Mucosa of descending colon (tissue), 3 donors: Measurements from ENCODE around the gene PCDHGB3. TPM values are rescaled to one million over a fixed set of nuclear protein-coding genes. Genes with fewer than 3 reads are reported as not detected.
A peak's percentile ranks its signal among the peaks of the same experiment; 100 is the strongest.
"Not testable (repeated sequence)": the region's sequence is repeated elsewhere in the genome, so short reads cannot be mapped to it uniquely, and the experiment has no call there.

Experiments used
- ATAC-seq: fragments of 200-7000 bp; cut with Tn5 transposase; one replicate; pipeline ENCODE4 v1.9.1; 2020; ENCODE audit warnings: mild to moderate bottlenecking, moderate library complexity
- DNase-seq, 3 donors: peaks; one replicate each; pipeline ENCODE4 v3.0.0-alpha.2; 2020
- H3K36me3 ChIP-seq: fragments of 200-600 bp; one replicate; pipeline ENCODE4 v1.8.0; 2021; ENCODE audit warnings: low read depth, mild to moderate bottlenecking
- H3K4me1 ChIP-seq: fragments of 200-600 bp; one replicate; pipeline ENCODE4 v1.8.0; 2021; ENCODE audit warnings: low read depth, mild to moderate bottlenecking
- H3K4me3 ChIP-seq: fragments of 200-600 bp; one replicate; pipeline ENCODE4 v1.8.0; 2021; ENCODE audit warnings: mild to moderate bottlenecking
- H3K9me3 ChIP-seq: fragments of 200-600 bp; one replicate; pipeline ENCODE4 v1.8.0; 2021; ENCODE audit warnings: mild to moderate bottlenecking
- CTCF ChIP-seq: fragments of 200-600 bp; IDR thresholded peaks from one replicate; pipeline ENCODE4 v1.8.0; 2022; ENCODE audit warnings: antibody characterized with exemption, mild to moderate bottlenecking
- intact Hi-C, 2 donors: fragments of 100-400 bp; cut with DNase I in 1 of 2; cut with micrococcal nuclease in 1 of 2; formaldehyde crosslinking; loops; one replicate each; pipeline versions ENCODE4 v1.11.0 to v1.11.1; 2022; cut with DNase I, micrococcal nuclease
- total RNA-seq, 3 donors: library from RNA; stranded (reverse); fragmentation: NEBNext Ultra II Directional in 2 of 3; extraction: Animal tissue kit (Norgen Biotek cat#: 25700) in 2 of 3; gene quantifications; one replicate each; pipeline versions ENCODE4 v1.2.1 to v1.2.4, GENCODE V29; 2021 to 2023
- donor health status: DM: no; HTN: no; CAD: no; lungs with moderate emphysema.
- donor health status: DM: no; HTN: no; CAD: no.
- donor health status: DM: no; HTN: yes; CAD: no.

Gene PCDHGB3
- total RNA-seq, 3 donors from 2014 or later: 2.0 to 6.3 (median 2.0) TPM

DNA sequence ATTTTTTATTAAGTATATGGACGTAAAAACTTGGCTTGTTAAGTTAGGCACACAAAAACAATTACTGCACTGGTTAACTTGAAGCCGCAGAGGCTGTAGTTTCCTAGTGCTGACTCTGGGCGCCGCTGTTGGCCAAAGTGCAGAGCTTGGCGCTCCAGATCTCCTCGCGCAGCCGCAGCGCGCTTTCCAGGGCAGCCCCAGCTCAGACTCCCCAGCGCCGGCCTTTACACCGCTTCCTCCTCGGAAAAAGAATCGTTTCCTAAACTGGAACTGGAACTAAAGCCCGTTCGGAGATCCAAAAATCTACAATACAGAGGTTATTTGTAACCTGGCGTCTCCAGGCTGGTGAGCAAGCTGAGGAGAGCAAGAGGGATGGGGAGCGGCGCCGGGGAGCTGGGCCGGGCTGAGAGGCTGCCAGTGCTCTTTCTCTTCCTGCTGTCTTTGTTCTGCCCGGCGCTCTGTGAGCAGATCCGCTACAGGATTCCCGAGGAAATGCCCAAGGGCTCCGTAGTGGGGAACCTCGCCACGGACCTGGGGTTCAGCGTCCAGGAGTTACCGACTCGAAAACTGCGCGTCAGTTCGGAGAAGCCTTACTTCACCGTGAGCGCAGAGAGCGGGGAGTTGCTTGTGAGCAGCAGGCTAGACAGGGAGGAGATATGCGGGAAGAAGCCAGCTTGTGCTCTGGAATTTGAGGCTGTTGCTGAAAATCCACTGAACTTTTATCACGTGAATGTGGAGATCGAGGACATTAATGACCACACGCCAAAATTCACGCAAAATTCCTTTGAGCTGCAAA, 27.9 kb downstream of the PCDHGB3 start, which contains the start of gene PCDHGB5:
Gene PCDHGB5 (plus strand): TSS at position 192 of the 796 bp plus-strand sequence. CDS start 181 bp downstream, at position 373.
- intact Hi-C loops, H3K36me3 ChIP-seq, H3K4me3 ChIP-seq, H3K4me1 ChIP-seq: not testable (repeated sequence)
- ATAC-seq (peak; percentile 92), DNase-seq (peak in 2 of 3 donors; percentile 52 to 59)
- peak; percentile 18 for TF ChIP-seq CTCF
- H3K9me3 ChIP-seq: peaks cover 68% of the 10 kb centered on the region

- no peak overlapping the region for H3K4me3 ChIP-seq
- peaks cover 68% of the 10 kb centered on the region for H3K9me3 ChIP-seq
- TF ChIP-seq CTCF: no peak
- ATAC-seq (no peak), DNase-seq (no peak)
- intact Hi-C loops: no loop called here
- no peaks in the 10 kb centered on the region for H3K36me3 ChIP-seq
- H3K4me1 ChIP-seq: no peaks in the 10 kb centered on the region
Observed at GRCh38 chr5:141398608-141399007, 28.6 kb downstream of the PCDHGB3 start.

GRCh38 chr5:141399555-141400258, 29.7 kb downstream of the PCDHGB3 start:
- no peak for TF ChIP-seq CTCF
- H3K4me3 ChIP-seq: no peak overlapping the region
- H3K36me3 ChIP-seq: no peaks in the 10 kb centered on the region
- H3K4me1 ChIP-seq: no peaks in the 10 kb centered on the region
- intact Hi-C loops: no loop called here
- peaks cover 69% of the 10 kb centered on the region for H3K9me3 ChIP-seq
- no peak for ATAC-seq
- no peak for DNase-seq

DNA sequence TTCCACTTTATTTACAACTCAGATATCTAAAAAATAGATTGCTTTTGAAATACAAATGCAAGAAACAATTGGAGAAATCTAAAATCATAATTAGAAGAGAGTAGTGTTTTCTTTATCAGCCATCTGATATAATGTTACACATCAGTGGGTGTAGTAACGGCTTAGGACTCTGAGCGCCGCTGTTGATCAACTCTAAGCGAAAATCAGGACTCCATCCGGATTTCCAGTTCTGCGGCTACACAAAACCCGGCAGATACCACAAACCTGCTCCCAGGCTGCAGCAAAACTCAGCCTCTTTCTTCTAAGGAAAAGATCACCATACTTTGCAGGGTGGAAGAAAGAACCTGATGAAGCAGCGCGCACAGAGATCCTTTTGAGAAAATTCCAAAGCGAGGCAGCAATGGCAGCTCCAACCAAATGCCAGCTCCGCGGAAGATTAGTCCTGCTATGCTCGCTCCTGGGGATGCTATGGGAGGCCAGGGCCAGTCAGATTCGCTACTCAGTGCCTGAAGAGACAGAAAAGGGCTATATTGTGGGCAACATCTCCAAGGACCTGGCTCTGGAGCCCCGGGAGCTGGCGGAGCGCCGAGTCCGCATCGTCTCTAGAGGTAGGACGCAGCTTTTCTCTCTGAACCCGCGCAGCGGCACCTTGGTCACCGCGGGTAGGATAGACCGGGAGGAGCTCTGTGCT, 32.7 kb downstream of the PCDHGB3 start, which contains the start of gene PCDHGA9:
Gene PCDHGA9 (plus strand): TSS at position 226 of the 691 bp plus-strand sequence. CDS start 175 bp downstream, at position 401.
- no peaks in the 10 kb centered on the region for H3K4me1 ChIP-seq
- H3K4me3 ChIP-seq: no peak within 1 kb of the TSS
- intact Hi-C loops: no loop called here
- no peak for TF ChIP-seq CTCF
- peaks cover 85% of the 10 kb centered on the region for H3K9me3 ChIP-seq
- DNase-seq (peak in 1 of 3 donors; percentile 29), ATAC-seq (peak; percentile 40)
- no peaks in the 10 kb centered on the region for H3K36me3 ChIP-seq

DNA sequence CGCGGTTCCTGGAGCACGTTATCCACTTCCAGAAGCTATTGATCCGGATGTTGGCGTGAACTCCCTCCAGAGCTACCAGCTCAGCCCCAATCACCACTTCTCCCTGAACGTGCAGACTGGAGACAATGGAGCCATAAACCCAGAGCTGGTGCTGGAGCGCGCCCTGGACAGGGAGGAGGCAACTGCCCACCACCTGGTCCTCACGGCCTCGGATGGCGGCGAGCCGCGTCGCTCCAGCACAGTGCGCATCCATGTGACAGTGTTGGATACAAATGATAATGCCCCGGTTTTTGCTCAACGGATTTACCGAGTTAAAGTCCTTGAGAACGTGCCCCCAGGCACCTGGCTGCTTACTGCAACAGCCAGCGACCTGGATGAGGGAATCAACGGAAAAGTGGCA, 33.3 kb downstream of the PCDHGB3 start:
- ATAC-seq (no peak), DNase-seq (no peak)
- Histone ChIP-seq H3K4me1 (no peaks in the 10 kb centered on the region), H3K36me3 (no peaks in the 10 kb centered on the region), H3K9me3 (peaks cover 88% of the 10 kb centered on the region), H3K4me3 (no peak overlapping the region)
- intact Hi-C loops: no loop called here
- TF ChIP-seq CTCF: no peak
